ENCODE measurements around the gene GRM5.

Gene GRM5

GRCh38 chr11:88515002-88515401 is 550.8 kb downstream of the GRM5 start:
- Histone ChIP-seq H3K27ac (ENCODE audit: low read depth, low read length) (no peak overlapping the region), H3K4me3 (ENCODE audit: low read length) (no peak overlapping the region), H3K9ac (ENCODE audit: low read depth, low read length) (no peak overlapping the region), H3K9me3 (ENCODE audit: insufficient read depth, low read depth, low read length) (no peaks in the 10 kb centered on the region), H3K4me1 (ENCODE audit: insufficient read depth, low read length) (no peaks in the 10 kb centered on the region), H3K27me3 (ENCODE audit: insufficient read depth, low read length) (peaks cover 7% of the 10 kb centered on the region), H3K36me3 (ENCODE audit: insufficient read depth, low read length) (no peaks in the 10 kb centered on the region)
- WGBS, result 79% methylated on average over 4 of the region's 4 CpGs

- Histone ChIP-seq H3K36me3 (ENCODE audit: insufficient read depth, low read length) (no peaks in the 10 kb centered on the region), H3K27me3 (ENCODE audit: insufficient read depth, low read length) (peaks cover 44% of the 10 kb centered on the region), H3K9ac (ENCODE audit: low read depth, low read length) (no peak overlapping the region), H3K9me3 (ENCODE audit: insufficient read depth, low read depth, low read length) (no peaks in the 10 kb centered on the region), H3K4me1 (ENCODE audit: insufficient read depth, low read length) (peaks cover 26% of the 10 kb centered on the region), H3K27ac (ENCODE audit: low read depth, low read length) (no peak overlapping the region), H3K4me3 (ENCODE audit: low read length) (no peak overlapping the region)
- WGBS, result 95% methylated on average over 1 of the region's 1 CpG
These were observed 554.8 kb downstream of the GRM5 start for GRCh38 chr11:88511006-88511405.

- peak overlapping the region; percentile 66 for H3K9ac ChIP-seq (ENCODE audit: low read depth, low read length)
- H3K9me3 ChIP-seq (ENCODE audit: insufficient read depth, low read depth, low read length), result no peaks in the 10 kb centered on the region
- WGBS, result 2% methylated on average over 84 of the region's 84 CpGs
- peak overlapping the region; percentile 57 for H3K4me3 ChIP-seq (ENCODE audit: low read length)
- H3K4me1 ChIP-seq (ENCODE audit: insufficient read depth, low read length), result peaks cover 35% of the 10 kb centered on the region
- peaks cover 44% of the 10 kb centered on the region for H3K27me3 ChIP-seq (ENCODE audit: insufficient read depth, low read length)
- no peaks in the 10 kb centered on the region for H3K36me3 ChIP-seq (ENCODE audit: insufficient read depth, low read length)
- H3K27ac ChIP-seq (ENCODE audit: low read depth, low read length), result no peak overlapping the region
These were observed 556.8 kb downstream of the GRM5 start for GRCh38 chr11:88508759-88509581.

GRCh38 chr11:88508418-88508758 is 557.4 kb downstream of the GRM5 start:
- Histone ChIP-seq H3K4me3 (ENCODE audit: low read length) (peak overlapping the region; percentile 57), H3K27ac (ENCODE audit: low read depth, low read length) (no peak overlapping the region)

GRCh38 chr11:88507771-88508417 is 557.9 kb downstream of the GRM5 start:
- Histone ChIP-seq H3K9me3 (ENCODE audit: insufficient read depth, low read depth, low read length) (no peaks in the 10 kb centered on the region), H3K9ac (ENCODE audit: low read depth, low read length) (no peak overlapping the region), H3K27ac (ENCODE audit: low read depth, low read length) (no peak overlapping the region), H3K36me3 (ENCODE audit: insufficient read depth, low read length) (no peaks in the 10 kb centered on the region), H3K4me1 (ENCODE audit: insufficient read depth, low read length) (peaks cover 35% of the 10 kb centered on the region), H3K4me3 (ENCODE audit: low read length) (peak overlapping the region; percentile 57), H3K27me3 (ENCODE audit: insufficient read depth, low read length) (peaks cover 44% of the 10 kb centered on the region)
- 73% methylated on average over 11 of the region's 11 CpGs for WGBS

More at GRCh38 chr11:88508418-88508758, 557.4 kb downstream of the GRM5 start:
- H3K36me3 ChIP-seq (ENCODE audit: insufficient read depth, low read length), result no peaks in the 10 kb centered on the region
- peaks cover 35% of the 10 kb centered on the region for H3K4me1 ChIP-seq (ENCODE audit: insufficient read depth, low read length)
- 18% methylated on average over 23 of the region's 23 CpGs for WGBS
- H3K9me3 ChIP-seq (ENCODE audit: insufficient read depth, low read depth, low read length), result no peaks in the 10 kb centered on the region
- H3K27me3 ChIP-seq (ENCODE audit: insufficient read depth, low read length), result peaks cover 44% of the 10 kb centered on the region
- peak overlapping the region; percentile 66 for H3K9ac ChIP-seq (ENCODE audit: low read depth, low read length)

GRCh38 chr11:88501541-88501940 is 564.2 kb downstream of the GRM5 start:
- no peak overlapping the region for H3K9ac ChIP-seq (ENCODE audit: low read depth, low read length)
- 76% methylated on average over 2 of the region's 2 CpGs for WGBS

GRCh38 chr11:88495836-88496235 is 569.9 kb downstream of the GRM5 start:
- no peaks in the 10 kb centered on the region for H3K36me3 ChIP-seq (ENCODE audit: insufficient read depth, low read length)
- H3K9me3 ChIP-seq (ENCODE audit: insufficient read depth, low read depth, low read length), result no peaks in the 10 kb centered on the region
- no peak overlapping the region for H3K4me3 ChIP-seq (ENCODE audit: low read length)
- no peak overlapping the region for H3K9ac ChIP-seq (ENCODE audit: low read depth, low read length)
- WGBS, result 88% methylated on average over 2 of the region's 2 CpGs
- H3K27ac ChIP-seq (ENCODE audit: low read depth, low read length), result no peak overlapping the region
- H3K4me1 ChIP-seq (ENCODE audit: insufficient read depth, low read length), result peaks cover 5% of the 10 kb centered on the region; the same call in 1 of the 2 replicates
- no peaks in the 10 kb centered on the region for H3K27me3 ChIP-seq (ENCODE audit: insufficient read depth, low read length)

More at GRCh38 chr11:88501541-88501940, 564.2 kb downstream of the GRM5 start:
- H3K27me3 ChIP-seq (ENCODE audit: insufficient read depth, low read length), result peaks cover 2% of the 10 kb centered on the region; the same call in 1 of the 2 replicates
- H3K4me3 ChIP-seq (ENCODE audit: low read length), result no peak overlapping the region
- H3K9me3 ChIP-seq (ENCODE audit: insufficient read depth, low read depth, low read length), result no peaks in the 10 kb centered on the region
- no peaks in the 10 kb centered on the region for H3K36me3 ChIP-seq (ENCODE audit: insufficient read depth, low read length)
- H3K4me1 ChIP-seq (ENCODE audit: insufficient read depth, low read length), result peaks cover 14% of the 10 kb centered on the region
- no peak overlapping the region for H3K27ac ChIP-seq (ENCODE audit: low read depth, low read length)

- Histone ChIP-seq H3K4me3 (ENCODE audit: low read length) (no peak overlapping the region), H3K9me3 (ENCODE audit: insufficient read depth, low read depth, low read length) (no peaks in the 10 kb centered on the region), H3K27me3 (ENCODE audit: insufficient read depth, low read length) (no peaks in the 10 kb centered on the region), H3K27ac (ENCODE audit: low read depth, low read length) (no peak overlapping the region), H3K9ac (ENCODE audit: low read depth, low read length) (no peak overlapping the region), H3K4me1 (ENCODE audit: insufficient read depth, low read length) (peaks cover 5% of the 10 kb centered on the region; the same call in 1 of the 2 replicates), H3K36me3 (ENCODE audit: insufficient read depth, low read length) (no peaks in the 10 kb centered on the region)
- 91% methylated on average over 1 of the region's 2 CpGs for WGBS
These were observed 570.9 kb downstream of the GRM5 start for GRCh38 chr11:88494848-88495247.

- H3K4me3 ChIP-seq (ENCODE audit: low read length), result no peak overlapping the region
- H3K9me3 ChIP-seq (ENCODE audit: insufficient read depth, low read depth, low read length), result no peaks in the 10 kb centered on the region
- H3K36me3 ChIP-seq (ENCODE audit: insufficient read depth, low read length), result no peaks in the 10 kb centered on the region
- H3K9ac ChIP-seq (ENCODE audit: low read depth, low read length), result no peak overlapping the region
- H3K27ac ChIP-seq (ENCODE audit: low read depth, low read length), result no peak overlapping the region
- H3K27me3 ChIP-seq (ENCODE audit: insufficient read depth, low read length), result no peaks in the 10 kb centered on the region
- H3K4me1 ChIP-seq (ENCODE audit: insufficient read depth, low read length), result peaks cover 5% of the 10 kb centered on the region; the same call in 1 of the 2 replicates
These were observed 574.1 kb downstream of the GRM5 start for GRCh38 chr11:88491674-88492073.

GRCh38 chr11:88489030-88489429 is 576.8 kb downstream of the GRM5 start:
- Histone ChIP-seq H3K4me3 (ENCODE audit: low read length) (no peak overlapping the region), H3K9ac (ENCODE audit: low read depth, low read length) (no peak overlapping the region), H3K9me3 (ENCODE audit: insufficient read depth, low read depth, low read length) (no peaks in the 10 kb centered on the region), H3K36me3 (ENCODE audit: insufficient read depth, low read length) (no peaks in the 10 kb centered on the region), H3K27me3 (ENCODE audit: insufficient read depth, low read length) (no peaks in the 10 kb centered on the region), H3K4me1 (ENCODE audit: insufficient read depth, low read length) (peaks cover 8% of the 10 kb centered on the region; the same call in 1 of the 2 replicates), H3K27ac (ENCODE audit: low read depth, low read length) (no peak overlapping the region)
- WGBS, result 98% methylated on average over 2 of the region's 2 CpGs

GRCh38 chr11:88487646-88488045 is 578.1 kb downstream of the GRM5 start:
- Histone ChIP-seq H3K36me3 (ENCODE audit: insufficient read depth, low read length) (no peaks in the 10 kb centered on the region), H3K9ac (ENCODE audit: low read depth, low read length) (no peak overlapping the region), H3K4me3 (ENCODE audit: low read length) (no peak overlapping the region), H3K27ac (ENCODE audit: low read depth, low read length) (no peak overlapping the region), H3K4me1 (ENCODE audit: insufficient read depth, low read length) (peaks cover 8% of the 10 kb centered on the region; the same call in 1 of the 2 replicates), H3K27me3 (ENCODE audit: insufficient read depth, low read length) (no peaks in the 10 kb centered on the region), H3K9me3 (ENCODE audit: insufficient read depth, low read depth, low read length) (no peaks in the 10 kb centered on the region)
- no CpG with 5 or more reads among the region's 1 CpG for WGBS
